ENCODE measurements around the gene TRDN.

DNA sequence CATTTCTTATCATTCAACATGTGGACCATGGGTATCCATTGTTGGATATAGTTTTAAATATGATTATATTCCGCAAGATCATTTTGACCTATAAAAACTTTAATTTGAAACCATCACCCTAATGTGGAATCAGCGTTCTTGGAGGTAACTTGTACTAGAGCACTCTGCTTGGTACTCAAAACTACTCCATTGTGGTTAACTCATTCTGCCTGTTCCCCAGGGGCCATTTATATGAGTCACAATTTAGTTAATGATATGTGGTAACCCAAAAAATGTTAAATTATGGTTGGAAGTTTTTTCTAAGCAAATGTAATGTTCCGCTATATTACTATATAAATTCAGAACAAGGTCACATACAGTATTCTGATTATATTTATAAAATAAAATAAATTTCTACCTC is 109.3 kb downstream of the TRDN start:
- TF ChIP-seq, protein P1, sequence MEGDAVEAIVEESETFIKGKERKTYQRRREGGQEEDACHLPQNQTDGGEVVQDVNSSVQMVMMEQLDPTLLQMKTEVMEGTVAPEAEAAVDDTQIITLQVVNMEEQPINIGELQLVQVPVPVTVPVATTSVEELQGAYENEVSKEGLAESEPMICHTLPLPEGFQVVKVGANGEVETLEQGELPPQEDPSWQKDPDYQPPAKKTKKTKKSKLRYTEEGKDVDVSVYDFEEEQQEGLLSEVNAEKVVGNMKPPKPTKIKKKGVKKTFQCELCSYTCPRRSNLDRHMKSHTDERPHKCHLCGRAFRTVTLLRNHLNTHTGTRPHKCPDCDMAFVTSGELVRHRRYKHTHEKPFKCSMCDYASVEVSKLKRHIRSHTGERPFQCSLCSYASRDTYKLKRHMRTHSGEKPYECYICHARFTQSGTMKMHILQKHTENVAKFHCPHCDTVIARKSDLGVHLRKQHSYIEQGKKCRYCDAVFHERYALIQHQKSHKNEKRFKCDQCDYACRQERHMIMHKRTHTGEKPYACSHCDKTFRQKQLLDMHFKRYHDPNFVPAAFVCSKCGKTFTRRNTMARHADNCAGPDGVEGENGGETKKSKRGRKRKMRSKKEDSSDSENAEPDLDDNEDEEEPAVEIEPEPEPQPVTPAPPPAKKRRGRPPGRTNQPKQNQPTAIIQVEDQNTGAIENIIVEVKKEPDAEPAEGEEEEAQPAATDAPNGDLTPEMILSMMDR (IDR thresholded peaks at IDR 0.05): no peak
- TF ChIP-seq POLR2A (IDR thresholded peaks at IDR 0.05): no peak
